Effector memory CD8-positive, alpha-beta T cell (primary cell): ENCODE data around the gene TMEM94.
"Not testable (repeated sequence)": the region's sequence is repeated elsewhere in the genome, so short reads cannot be mapped to it uniquely, and the experiment has no call there.

Source experiments
- ATAC-seq: fragments of 150-1000 bp; cut with Tn5 transposase; replicated peaks from 2 replicates; pipeline ENCODE4 v1.10.0; 2021; ENCODE audit warnings: mild to moderate bottlenecking, moderate library complexity
- DNase-seq, 3 experiments: peaks; one replicate each; pipeline ENCODE4 v3.0.0; 2021
- H3K27ac Mint-ChIP-seq, 2 donors: one replicate each; pipeline ENCODE4 v1.8.0; 2022; ENCODE audit warnings: mild to moderate bottlenecking in 2 of 2, mixed read lengths in 2 of 2, moderate library complexity in 2 of 2
- H3K27me3 Mint-ChIP-seq, 2 donors: one replicate each; pipeline ENCODE4 v1.8.0; 2022; ENCODE audit warnings: mixed read lengths in 2 of 2
- H3K36me3 Mint-ChIP-seq: one replicate; pipeline ENCODE4 v1.8.0; 2022; ENCODE audit warnings: mild to moderate bottlenecking, moderate library complexity, mixed read lengths; ENCODE audit not compliant: insufficient read depth
- H3K4me1 Mint-ChIP-seq, 2 donors: one replicate each; pipeline ENCODE4 v1.8.0; 2022; ENCODE audit warnings: low read depth in 2 of 2, mixed read lengths in 2 of 2
- H3K4me3 Mint-ChIP-seq, 2 donors: one replicate each; pipeline ENCODE4 v1.8.0; 2022; ENCODE audit warnings: mild to moderate bottlenecking in 2 of 2, mixed read lengths in 2 of 2, moderate library complexity in 2 of 2
- H3K9me3 Mint-ChIP-seq, 2 donors: one replicate each; pipeline ENCODE4 v1.8.0; 2022; ENCODE audit warnings: mixed read lengths in 2 of 2

TMEM94 gene

DNA sequence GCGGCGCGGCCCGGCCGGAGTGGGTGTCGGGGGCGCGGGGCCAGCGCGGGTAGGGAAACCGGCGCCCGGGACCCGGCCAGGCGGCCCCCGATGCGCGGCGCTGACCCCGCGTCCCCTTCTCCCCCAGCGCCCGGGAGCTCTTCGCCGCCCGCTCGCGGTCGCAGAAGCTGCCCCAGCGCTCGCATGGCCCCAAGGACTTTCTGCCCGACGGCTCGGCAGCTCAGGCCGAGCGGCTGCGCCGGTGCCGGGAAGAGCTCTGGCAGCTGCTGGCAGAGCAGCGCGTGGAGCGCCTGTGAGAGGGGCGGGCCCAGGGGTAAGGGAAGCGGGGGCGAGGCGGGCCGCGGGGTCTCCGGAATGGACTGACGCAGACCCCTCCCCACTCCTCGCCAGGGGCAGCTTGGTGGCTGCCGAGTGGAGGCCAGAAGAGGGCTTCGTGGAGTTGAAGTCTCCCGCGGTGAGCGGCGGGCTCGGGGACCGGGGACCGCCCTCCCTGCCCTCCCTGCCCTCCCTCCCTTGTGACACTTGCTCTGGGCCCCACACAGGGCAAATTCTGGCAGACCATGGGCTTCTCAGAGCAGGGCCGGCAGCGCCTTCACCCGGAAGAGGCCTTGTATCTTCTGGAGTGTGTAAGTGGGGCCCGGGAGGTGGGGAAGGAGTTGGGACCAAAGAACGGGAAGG, 60.3 kb downstream of the TMEM94 start:
- Mint-ChIP-seq H3K36me3 (peaks cover 54% of the 10 kb centered on the region), H3K9me3 (no peaks in the 10 kb centered on the region), H3K4me1 (peaks cover 18 to 20% of the 10 kb centered on the region in 2 donors), H3K4me3 (peak overlapping the region; percentile 80 to 86), H3K27ac (peak overlapping the region; percentile 69 to 98), H3K27me3 (no peaks in the 10 kb centered on the region)
- DNase-seq (peak in 1 of 3 experiments; percentile 33), ATAC-seq (no peak)

DNA sequence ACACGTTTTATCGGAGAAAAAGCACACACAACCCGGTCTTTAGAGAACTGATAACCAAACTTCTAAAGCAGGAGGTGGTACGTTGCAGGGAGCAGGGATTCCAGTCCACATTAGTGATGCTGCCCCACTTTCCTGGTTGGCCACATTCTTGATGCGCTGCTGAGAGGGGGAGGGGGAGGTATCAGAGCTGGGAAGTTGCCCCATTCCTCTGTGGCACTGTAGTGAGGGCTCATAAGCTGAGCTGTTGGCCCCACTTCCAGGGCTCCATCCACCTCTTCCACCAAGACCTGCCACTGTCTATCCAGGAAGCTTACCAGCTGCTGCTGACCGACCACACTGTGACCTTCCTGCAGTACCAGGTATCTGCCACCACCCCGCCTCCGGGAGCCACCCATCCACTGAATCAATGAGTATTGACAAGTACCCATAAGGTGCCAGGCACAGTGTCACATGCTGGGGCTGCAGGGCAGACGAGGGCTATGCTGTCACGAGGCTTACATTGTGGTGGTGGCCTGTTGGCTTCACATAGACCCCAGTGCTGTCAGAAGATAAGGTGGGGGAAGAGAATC, 60.9 kb downstream of the TMEM94 start:
- H3K36me3 Mint-ChIP-seq: peaks cover 54% of the 10 kb centered on the region
- peak overlapping the region; percentile 80 to 86 for H3K4me3 Mint-ChIP-seq
- ATAC-seq (no peak), DNase-seq (peak in 1 of 3 experiments; percentile 18)
- peaks cover 18 to 20% of the 10 kb centered on the region in 2 donors for H3K4me1 Mint-ChIP-seq
- H3K9me3 Mint-ChIP-seq: no peaks in the 10 kb centered on the region
- H3K27ac Mint-ChIP-seq: peak overlapping the region; percentile 69 to 98
- no peaks in the 10 kb centered on the region for H3K27me3 Mint-ChIP-seq

DNA sequence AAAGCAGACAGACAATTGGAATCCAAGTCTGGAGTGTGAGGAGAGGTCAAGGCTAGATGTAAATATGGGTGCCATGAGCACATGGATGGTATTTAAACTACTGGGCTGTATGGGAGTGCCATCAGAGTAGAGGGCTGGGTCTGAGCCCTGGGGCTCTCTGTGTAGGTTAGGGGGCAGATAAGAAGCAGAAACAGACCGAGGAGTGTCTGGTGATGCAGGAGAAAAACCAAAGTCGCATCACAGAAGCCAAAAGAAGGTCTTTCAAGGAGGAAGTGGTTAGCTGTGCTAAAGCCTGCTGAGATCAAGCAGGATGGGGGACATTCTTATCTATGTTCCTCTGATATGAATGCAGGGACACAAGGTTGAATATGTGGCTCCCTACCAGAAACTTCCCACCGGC, 61.8 kb downstream of the TMEM94 start:
- Mint-ChIP-seq H3K27ac (peak overlapping the region; percentile 69 to 98), H3K4me3 (peak overlapping the region; percentile 80 to 86), H3K36me3 (peaks cover 60% of the 10 kb centered on the region), H3K27me3 (no peaks in the 10 kb centered on the region), H3K9me3 (no peaks in the 10 kb centered on the region), H3K4me1 (peaks cover 18 to 20% of the 10 kb centered on the region in 2 donors)
- ATAC-seq (peak; percentile 68), DNase-seq (peak; percentile 61 to 64 (median 64))

DNA sequence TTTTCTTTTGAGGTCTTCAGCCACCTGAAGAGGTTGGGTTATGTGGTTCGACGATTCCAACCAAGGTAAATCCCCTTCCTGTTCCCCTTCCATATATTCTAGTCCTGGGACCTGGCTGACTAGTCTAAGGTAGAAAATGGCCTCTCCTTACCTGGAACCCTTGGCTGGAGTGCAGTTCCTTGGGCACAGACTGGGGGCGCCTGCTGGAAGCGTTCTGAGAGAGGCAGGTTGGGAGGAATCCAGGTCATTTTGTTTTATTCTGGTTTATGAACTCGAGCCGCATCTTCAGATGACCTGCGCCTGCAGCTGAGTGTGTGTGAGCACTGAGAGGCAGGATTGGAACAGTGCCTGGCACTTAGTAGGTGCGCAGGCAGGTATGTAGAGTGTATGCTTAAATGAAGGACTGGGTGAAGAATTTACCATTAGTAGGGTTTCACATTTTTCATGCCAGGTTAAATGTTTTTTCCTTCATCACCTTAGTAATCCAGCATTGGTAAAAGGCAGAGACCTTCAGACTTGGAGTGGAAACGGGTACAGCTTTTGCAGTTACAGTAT, 62.6 kb downstream of the TMEM94 start:
- ATAC-seq (no peak), DNase-seq (no peak)
- H3K27ac Mint-ChIP-seq: peak overlapping the region; percentile 69 to 98
- H3K36me3 Mint-ChIP-seq: peaks cover 62% of the 10 kb centered on the region
- H3K4me3 Mint-ChIP-seq: peak overlapping the region; percentile 80 to 86
- no peaks in the 10 kb centered on the region for H3K27me3 Mint-ChIP-seq
- no peaks in the 10 kb centered on the region for H3K9me3 Mint-ChIP-seq
- H3K4me1 Mint-ChIP-seq: peaks cover 18 to 19% of the 10 kb centered on the region in 2 donors

GRCh38 chr17:75520413-75520812, 64.0 kb downstream of the TMEM94 start:
- not testable (repeated sequence) for ATAC-seq, DNase-seq, H3K9me3 Mint-ChIP-seq, H3K4me3 Mint-ChIP-seq, H3K27me3 Mint-ChIP-seq, H3K27ac Mint-ChIP-seq
- Mint-ChIP-seq H3K36me3 (peaks cover 62% of the 10 kb centered on the region), H3K4me1 (peaks cover 21% of the 10 kb centered on the region in 2 donors)

DNA sequence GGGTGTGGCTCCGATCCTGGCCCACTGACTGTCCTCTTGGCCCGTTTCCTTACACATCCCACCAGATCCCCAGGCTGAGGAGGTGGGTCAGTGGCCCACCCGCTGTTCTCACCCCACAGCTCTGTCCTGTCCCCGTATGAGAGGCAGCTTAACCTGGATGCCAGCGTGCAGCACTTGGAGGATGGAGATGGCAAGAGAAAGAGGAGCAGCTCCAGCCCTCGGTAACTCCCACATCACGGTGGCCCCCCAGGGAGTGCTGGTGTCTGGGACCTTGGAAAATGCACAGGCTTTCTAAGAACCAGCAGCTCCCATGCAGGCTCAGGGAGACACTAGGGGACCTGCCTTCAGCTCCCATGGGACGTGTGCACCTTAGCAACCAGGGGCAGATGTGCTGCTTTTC, 64.9 kb downstream of the TMEM94 start:
- peaks cover 58% of the 10 kb centered on the region for H3K36me3 Mint-ChIP-seq
- no peak overlapping the region for H3K4me3 Mint-ChIP-seq
- ATAC-seq: no peak
- H3K9me3 Mint-ChIP-seq: no peaks in the 10 kb centered on the region
- no peak overlapping the region for H3K27ac Mint-ChIP-seq
- peaks cover 23% of the 10 kb centered on the region in 2 donors for H3K4me1 Mint-ChIP-seq
- no peaks in the 10 kb centered on the region for H3K27me3 Mint-ChIP-seq
- no peak for DNase-seq

GRCh38 chr17:75521951-75522727, 65.7 kb downstream of the TMEM94 start:
- no peaks in the 10 kb centered on the region for H3K9me3 Mint-ChIP-seq
- H3K36me3 Mint-ChIP-seq: peaks cover 53% of the 10 kb centered on the region
- ATAC-seq (no peak), DNase-seq (no peak)
- no peak overlapping the region for H3K4me3 Mint-ChIP-seq
- peak overlapping the region in 1 of 2 donors; percentile 49 for H3K27ac Mint-ChIP-seq
- H3K4me1 Mint-ChIP-seq: peaks cover 26 to 30% of the 10 kb centered on the region in 2 donors
- H3K27me3 Mint-ChIP-seq: no peaks in the 10 kb centered on the region

- peaks cover 42% of the 10 kb centered on the region for H3K36me3 Mint-ChIP-seq
- peak overlapping the region in 1 of 2 donors; percentile 88 for H3K4me3 Mint-ChIP-seq
- H3K27ac Mint-ChIP-seq: no peak overlapping the region
- ATAC-seq: no peak
- no peaks in the 10 kb centered on the region for H3K9me3 Mint-ChIP-seq
- H3K4me1 Mint-ChIP-seq: peaks cover 11 to 21% of the 10 kb centered on the region in 2 donors
- no peak for DNase-seq
- no peaks in the 10 kb centered on the region for H3K27me3 Mint-ChIP-seq
These were observed 67.2 kb downstream of the TMEM94 start for GRCh38 chr17:75523647-75524046.

DNA sequence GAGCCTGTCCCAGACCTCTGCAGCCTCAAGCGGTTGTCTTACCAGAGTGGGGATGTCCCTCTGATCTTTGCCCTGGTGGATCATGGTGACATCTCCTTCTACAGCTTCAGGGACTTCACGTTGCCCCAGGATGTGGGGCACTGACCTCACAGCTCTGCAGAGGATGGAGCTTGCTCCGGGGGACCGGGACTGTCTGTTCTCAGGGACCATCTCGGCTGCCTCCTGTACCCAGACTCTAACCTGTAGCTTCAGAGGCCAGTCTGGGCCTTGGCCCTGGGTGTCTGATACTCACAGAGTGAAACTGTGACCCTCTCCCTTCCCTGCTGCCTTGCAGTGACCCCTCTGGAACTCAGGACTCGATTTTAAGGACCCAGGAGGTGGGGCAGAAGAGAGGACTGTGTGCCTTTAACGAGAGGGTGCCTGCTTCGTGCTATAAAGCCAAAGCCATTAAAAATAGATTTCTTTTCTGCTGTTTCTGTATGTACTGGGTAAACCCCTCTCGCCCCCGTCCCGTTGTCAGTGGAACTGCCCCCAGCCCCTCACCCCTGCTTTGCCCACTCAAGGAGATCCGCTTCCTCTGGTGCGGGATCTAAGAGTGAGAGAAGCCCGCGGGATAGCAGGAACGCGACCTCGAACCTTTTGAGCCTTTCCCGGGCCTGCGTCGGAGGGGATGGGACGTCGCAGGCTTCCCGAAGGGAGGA, 68.0 kb downstream of the TMEM94 start:
- Mint-ChIP-seq H3K9me3 (no peaks in the 10 kb centered on the region), H3K27ac (no peak overlapping the region), H3K4me3 (peak overlapping the region; percentile 83 to 88), H3K4me1 (peaks cover 10 to 17% of the 10 kb centered on the region in 2 donors), H3K27me3 (no peaks in the 10 kb centered on the region), H3K36me3 (peaks cover 37% of the 10 kb centered on the region)
- DNase-seq (no peak), ATAC-seq (no peak)

DNA sequence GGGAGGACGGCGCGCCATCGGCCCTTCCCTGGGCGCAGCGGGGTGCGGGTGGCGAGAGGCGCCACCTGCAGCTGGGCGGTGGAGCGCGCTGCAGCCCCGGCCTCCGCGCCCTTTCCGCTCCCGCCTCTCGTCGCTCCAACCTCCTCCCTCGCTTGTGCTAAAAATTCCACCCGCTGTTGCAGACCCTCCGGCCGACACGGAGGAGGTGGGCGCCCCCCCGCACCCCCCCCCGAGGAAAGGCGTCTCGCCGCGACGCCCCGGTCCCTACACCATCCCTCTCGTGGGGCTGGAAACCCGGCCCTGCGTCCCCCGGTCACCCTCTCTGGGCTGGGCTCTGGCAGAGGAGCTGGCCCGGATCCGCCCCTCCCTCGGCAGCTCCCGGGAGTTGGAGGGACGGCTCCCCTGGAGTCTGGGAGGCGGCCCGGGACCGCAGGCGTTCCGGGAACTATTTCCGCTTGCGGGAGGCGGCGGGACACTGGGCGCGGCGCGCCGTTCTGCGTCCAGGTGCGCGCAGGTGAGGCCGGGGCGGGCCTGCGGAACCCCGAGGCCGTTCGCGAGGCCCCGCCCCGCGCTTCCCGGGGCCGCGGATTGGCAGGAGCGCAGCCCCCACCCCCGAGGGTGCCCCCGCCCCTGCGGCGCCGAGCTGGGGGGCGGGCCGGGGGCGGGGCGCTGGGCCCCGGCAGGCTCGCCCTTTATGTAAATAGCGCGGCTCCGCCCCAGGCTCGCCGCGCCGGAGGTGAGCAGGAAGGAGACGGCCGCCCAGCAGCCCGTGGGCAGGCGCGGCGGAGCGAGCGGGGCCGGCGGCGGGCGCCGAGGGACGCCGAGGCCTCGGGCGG, 68.8 kb downstream of the TMEM94 start, which contains the start of gene LLGL2:
Gene LLGL2, plus strand, starts transcription at position 728 of the 836 bp plus-strand sequence. CDS start 17,730 bp downstream, outside the sequence.
- no peaks in the 10 kb centered on the region for H3K9me3 Mint-ChIP-seq
- ATAC-seq (peak; percentile 90), DNase-seq (peak; percentile 73 to 83 (median 75))
- peaks cover 29% of the 10 kb centered on the region for H3K36me3 Mint-ChIP-seq
- H3K27ac Mint-ChIP-seq: peak within 1 kb of the TSS; percentile 41 to 85
- H3K27me3 Mint-ChIP-seq: no peaks in the 10 kb centered on the region
- peak within 1 kb of the TSS; percentile 83 to 88 for H3K4me3 Mint-ChIP-seq
- H3K4me1 Mint-ChIP-seq: peaks cover 10 to 21% of the 10 kb centered on the region in 2 donors

DNA sequence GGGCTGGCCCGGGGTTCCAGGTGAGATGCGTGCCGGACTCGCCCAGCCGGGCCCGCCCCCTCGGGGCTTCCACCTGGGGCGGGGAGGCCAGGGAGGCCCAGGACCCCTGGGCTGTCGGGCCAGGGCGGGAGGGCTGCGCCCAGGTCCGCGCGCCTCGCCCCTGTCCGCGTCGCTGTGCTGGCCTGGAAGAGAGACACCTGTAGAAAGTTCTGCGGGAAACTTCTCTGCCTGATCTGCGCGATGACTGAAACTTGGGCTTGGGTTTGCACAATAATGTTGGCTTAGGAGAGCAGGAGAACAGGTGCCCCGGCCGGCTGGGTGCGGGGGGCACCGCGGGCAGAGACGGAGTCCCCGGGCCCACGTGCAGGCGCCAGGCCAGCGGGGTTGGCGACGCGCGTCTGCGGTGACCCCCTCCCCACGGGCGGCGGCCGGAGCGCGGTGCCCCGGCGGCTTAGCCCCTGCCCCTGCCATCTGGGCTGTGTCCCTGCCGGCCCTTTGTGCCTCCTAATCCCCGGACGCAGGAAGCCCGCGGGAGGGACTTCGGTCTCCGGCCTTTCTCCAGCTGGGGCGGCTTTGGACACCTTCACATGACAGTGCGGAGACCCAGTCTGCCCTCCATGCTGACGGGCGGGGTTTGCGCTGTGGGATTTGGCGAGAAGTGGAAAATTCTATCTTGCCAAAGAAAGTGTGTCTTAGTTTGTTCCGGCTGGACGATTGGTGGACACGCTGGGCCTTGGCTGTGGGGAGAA, 69.5 kb downstream of the TMEM94 start:
- DNase-seq: no peak
- H3K4me1 Mint-ChIP-seq: peaks cover 16 to 21% of the 10 kb centered on the region in 2 donors
- H3K9me3 Mint-ChIP-seq: no peaks in the 10 kb centered on the region
- H3K27me3 Mint-ChIP-seq: no peaks in the 10 kb centered on the region
- peaks cover 21% of the 10 kb centered on the region for H3K36me3 Mint-ChIP-seq
- peak overlapping the region in 1 of 2 donors; percentile 85 for H3K27ac Mint-ChIP-seq
- H3K4me3 Mint-ChIP-seq: peak overlapping the region; percentile 83 to 88
- peak; percentile 18 for ATAC-seq
